GM12878 (cell line): ENCODE measurements around the gene RBM43. TPM values are rescaled to one million over a fixed set of nuclear protein-coding genes. Genes with fewer than 3 reads are reported as not detected.

Experiments
- ASH2L ChIP-seq: fragments of 300-600, 200-600 bp; sonication (generic); IDR thresholded peaks from 2 replicates; pipeline ENCODE4 v1.6.1; 2017; ENCODE audit warnings: low read depth, mild to moderate bottlenecking, borderline replicate concordance
- BCL3 ChIP-seq: IDR thresholded peaks from 2 replicates; pipeline ENCODE4 v1.6.1; 2011; ENCODE audit warnings: borderline replicate concordance, low read depth, mild to moderate bottlenecking, moderate library complexity, low read length; ENCODE audit not compliant: insufficient read depth, poor library complexity, severe bottlenecking
- CEBPB ChIP-seq, 2 experiments: fragments of 150-350 bp in 1 of 2; IDR thresholded peaks; 2 replicates each; pipeline ENCODE4 v1.6.1; 2012 to 2014; ENCODE audit warnings: low read depth in 2 of 2, low read length in 2 of 2, borderline replicate concordance in 1 of 2, inconsistent platforms in 1 of 2
- E2F8 ChIP-seq: fragments of 450-650 bp; IDR thresholded peaks from 2 replicates; pipeline ENCODE4 v1.6.1; 2018; ENCODE audit warnings: mild to moderate bottlenecking, low read depth, moderate library complexity; ENCODE audit not compliant: partially characterized antibody
- ETV6 ChIP-seq, 2 experiments: fragments of 450-650 bp in 1 of 2; IDR thresholded peaks in 1 of 2; conservative IDR thresholded peaks in 1 of 2; 2 replicates each; pipeline ENCODE4 v1.6.1; 2014; ENCODE audit warnings: antibody characterized with exemption in 1 of 2, borderline replicate concordance in 1 of 2, low read depth in 1 of 2, mild to moderate bottlenecking in 1 of 2, moderate library complexity in 1 of 2
- EZH2 ChIP-seq: IDR thresholded peaks from 2 replicates; pipeline ENCODE4 v1.6.1; 2012; ENCODE audit warnings: low read depth, mild to moderate bottlenecking, control low read depth, inconsistent platforms, low read length, borderline replicate concordance; ENCODE audit not compliant: control insufficient read depth
- HDAC6 ChIP-seq: fragments of 200-600 bp; sonication (generic); IDR thresholded peaks from one replicate; pipeline ENCODE4 v1.8.0; 2017; ENCODE audit warnings: antibody characterized with exemption; ENCODE audit not compliant: unreplicated experiment
- MAX ChIP-seq: IDR thresholded peaks from 2 replicates; pipeline ENCODE4 v1.6.1; 2012; ENCODE audit warnings: low read depth, low read length, improper control_type of control experiment
- MEF2B ChIP-seq: fragments of 450-650 bp; IDR thresholded peaks from 2 replicates; pipeline ENCODE4 v1.6.1; 2018; ENCODE audit warnings: mild to moderate bottlenecking, moderate library complexity; ENCODE audit not compliant: partially characterized antibody, poor library complexity, severe bottlenecking
- MTA2 ChIP-seq: fragments of 450-650 bp; IDR thresholded peaks from 2 replicates; pipeline ENCODE4 v1.6.1; 2016; ENCODE audit warnings: low read depth, mild to moderate bottlenecking, moderate library complexity
- MYB ChIP-seq: fragments of 150-350 bp; IDR thresholded peaks from 2 replicates; pipeline ENCODE4 v1.6.1; 2014; ENCODE audit warnings: mild to moderate bottlenecking, low read depth, low read length, borderline replicate concordance
- NR2F1 ChIP-seq: fragments of 450-650 bp; conservative IDR thresholded peaks from 2 replicates; pipeline ENCODE4 v1.6.1; 2017; ENCODE audit warnings: mild to moderate bottlenecking
- PBX3 ChIP-seq: IDR thresholded peaks from 2 replicates; pipeline ENCODE4 v1.6.1; 2011; ENCODE audit warnings: mild to moderate bottlenecking, low read depth, low read length, moderate library complexity; ENCODE audit not compliant: insufficient replicate concordance
- POLR2A ChIP-seq: IDR thresholded peaks from 2 replicates; pipeline ENCODE4 v1.6.1; 2011; ENCODE audit warnings: low read depth, mild to moderate bottlenecking, low read length
- SMARCA5 ChIP-seq: fragments of 450-650 bp; IDR thresholded peaks from 2 replicates; pipeline ENCODE4 v1.6.1; 2017; ENCODE audit warnings: mild to moderate bottlenecking
- SP1 ChIP-seq: IDR thresholded peaks from one replicate; pipeline ENCODE4 v1.6.1; 2011; ENCODE audit warnings: low read depth, low read length
- SREBF1 ChIP-seq: IDR thresholded peaks from 2 replicates; pipeline ENCODE4 v1.6.1; 2012; ENCODE audit warnings: mild to moderate bottlenecking, low read length
- SRF ChIP-seq, 2 experiments: IDR thresholded peaks; 2 replicates each; pipeline ENCODE4 v1.6.1; 2011; ENCODE audit warnings: low read depth in 2 of 2, low read length in 2 of 2, mild to moderate bottlenecking in 1 of 2, moderate library complexity in 1 of 2
- ZBTB33 ChIP-seq: fragments of 450-650 bp; IDR thresholded peaks from 2 replicates; pipeline ENCODE4 v1.6.1; 2017; ENCODE audit warnings: mild to moderate bottlenecking
- ZNF207 ChIP-seq: fragments of 450-650 bp; IDR thresholded peaks from 2 replicates; pipeline ENCODE4 v1.6.1; 2014; ENCODE audit warnings: antibody characterized with exemption, mild to moderate bottlenecking, borderline replicate concordance
- ZNF217 ChIP-seq: fragments of 450-650 bp; IDR thresholded peaks from 2 replicates; pipeline ENCODE4 v1.6.1; 2017; ENCODE audit warnings: antibody characterized with exemption, mild to moderate bottlenecking
- ZNF274 ChIP-seq: IDR thresholded peaks from one replicate; pipeline ENCODE4 v1.8.0; 2011; ENCODE audit not compliant: insufficient read length, insufficient read depth
- polyA plus RNA-seq, 11 experiments: library from polyadenylated mRNA; depleted of rRNA in 4 of 11; unstranded in 6 of 11; stranded (reverse) in 5 of 11; fragments of >200 nt; fragmentation: Nextera tagmentation in 4 of 11; fragmentation: Illumina TruSeq in 1 of 11; extraction: Ambion mirVana in 4 of 11; extraction: Trizol in 1 of 11; gene quantifications; 1 replicate in 1 of 11; 2 replicates in 10 of 11; pipeline versions ENCODE4 v1.2.1 to v1.2.3, GENCODE V29; 2011 to 2016; ENCODE audit warnings: inconsistent platforms in 2 of 11, missing spikeins in 2 of 11, low read depth in 1 of 11
- total RNA-seq, 4 experiments: library from RNA; depleted of rRNA in 3 of 4; stranded (reverse); fragments of >200 nt in 3 of 4; fragmentation: Illumina TruSeq in 1 of 4; extraction: Trizol in 1 of 4; gene quantifications; 2 replicates each; pipeline versions ENCODE4 v1.2.1 to v1.2.3, GENCODE V29; 2013 to 2021

Gene RBM43
- total and polyA plus RNA-seq, 10 of the 15 experiments (the other 5 are each of a cell fraction or from before 2014, with no cell fraction given), result 0.86 to 5.3 (median 2.6) TPM

- TF ChIP-seq E2F8, result no peak
- no peak for TF ChIP-seq ZNF274
- no peak for TF ChIP-seq PBX3
- peak; percentile 18 for TF ChIP-seq SP1
- peak; percentile 30 for TF ChIP-seq HDAC6
- TF ChIP-seq ZBTB33, result 0 out of 2 replicates have a peak, but pooled peaks have one; percentile 12
- TF ChIP-seq SREBF1, result no peak
- peak in 1 of 2 experiments; percentile 9; a peak in 1 of 4 replicates for TF ChIP-seq ETV6 (conservative IDR thresholded peaks at IDR 0.05 in 1 of 2, IDR thresholded peaks at IDR 0.05 in 1 of 2; ENCODE audit: borderline replicate concordance in 1 of 2, low read depth in 1 of 2)
- no peak for TF ChIP-seq MYB
- TF ChIP-seq POLR2A, result peak; percentile 88
- no peak for TF ChIP-seq BCL3
- TF ChIP-seq MTA2, result no peak
- TF ChIP-seq SRF (IDR thresholded peaks at IDR 0.05; ENCODE audit: low read depth in 2 of 2, low read length in 2 of 2), result 0 out of 4 replicates have a peak, but pooled peaks of 1 of the 2 experiments have one; percentile 0
- no peak for TF ChIP-seq EZH2
- TF ChIP-seq ZNF207, result peak; percentile 61; the same call in 1 of the 2 replicates
- TF ChIP-seq MAX, result 0 out of 2 replicates have a peak, but pooled peaks have one; percentile 59
- peak; percentile 55 for TF ChIP-seq MEF2B
- no peak for TF ChIP-seq CEBPB (IDR thresholded peaks at IDR 0.05; ENCODE audit: borderline replicate concordance in 1 of 2, low read depth in 2 of 2, low read length in 2 of 2)
- peak; percentile 61; the same call in 1 of the 2 replicates for TF ChIP-seq SMARCA5
- TF ChIP-seq ASH2L, result peak; percentile 100
- TF ChIP-seq ZNF217, result peak; percentile 71; the same call in 1 of the 2 replicates
- peak; percentile 81 for TF ChIP-seq NR2F1
Measured at GRCh38 chr2:151261231-151261976, at the start of gene RBM43 (continued).
